Measurements from ENCODE around the gene KMO.

DNA sequence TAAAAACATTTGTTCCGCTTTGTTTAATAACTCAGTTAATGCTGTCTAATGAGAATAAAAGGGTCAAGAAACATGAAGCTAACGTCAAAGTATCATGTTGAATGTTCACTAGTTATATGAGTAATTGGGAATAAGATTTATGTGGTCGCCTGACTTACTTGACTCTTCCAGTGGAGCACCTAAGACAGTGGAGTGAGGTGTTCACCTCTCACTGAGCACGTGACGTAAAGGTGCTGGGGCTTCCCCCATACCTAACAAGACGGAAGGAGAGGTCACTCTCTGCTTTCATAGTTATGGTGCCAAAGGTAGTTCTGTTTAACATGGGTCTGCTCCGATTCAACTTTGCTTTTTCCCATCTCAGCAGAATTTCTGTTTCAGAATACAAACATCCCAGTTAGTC lies 686 bp downstream of the KMO start:
- TF ChIP-seq L3MBTL2 (conservative IDR thresholded peaks at IDR 0.05) = no peak
- TF ChIP-seq ELF4 (IDR thresholded peaks at IDR 0.05) = no peak
- no peak for TF ChIP-seq ZNF384 (IDR thresholded peaks at IDR 0.05)
- TF ChIP-seq SUZ12 (IDR thresholded peaks at IDR 0.05) = no peak
- TF ChIP-seq FOXM1 (IDR thresholded peaks at IDR 0.05; ENCODE audit: borderline replicate concordance) = no peak
- TF ChIP-seq BHLHE40 (IDR thresholded peaks at IDR 0.05; ENCODE audit: borderline replicate concordance) = no peak
- no peak for TF ChIP-seq SP1 (IDR thresholded peaks at IDR 0.05)
- no peak for TF ChIP-seq HDGF (IDR thresholded peaks at IDR 0.05; ENCODE audit: borderline replicate concordance)
- TF ChIP-seq ARNT (IDR thresholded peaks at IDR 0.05) = no peak
- no peak for TF ChIP-seq FOXK2 (IDR thresholded peaks at IDR 0.05)
- TF ChIP-seq FOXA1 (IDR thresholded peaks at IDR 0.05) = no peak
